H1 (cell line): ENCODE results near the gene MS4A7. TPM values are rescaled to one million over a fixed set of nuclear protein-coding genes. Genes with fewer than 3 reads are reported as not detected.

Source experiments
- BRCA1 ChIP-seq: IDR thresholded peaks from 2 replicates; pipeline ENCODE4 v1.6.1; 2012; ENCODE audit warnings: low read depth, low read length, improper control_type of control experiment
- RNF2 ChIP-seq: fragments of 200-900, 300-1000 bp; sonication (generic); IDR thresholded peaks from 2 replicates; pipeline ENCODE4 v1.7.1; 2016; ENCODE audit warnings: borderline replicate concordance, low read depth, mild to moderate bottlenecking, antibody characterized with exemption, low read length; ENCODE audit not compliant: poor library complexity, severe bottlenecking; ENCODE audit errors: missing control alignments
- TCF12 ChIP-seq: IDR thresholded peaks from 2 replicates; pipeline ENCODE4 v1.6.1; 2011; ENCODE audit warnings: low read depth, mild to moderate bottlenecking, low read length
- polyA plus RNA-seq, 7 experiments: library from polyadenylated mRNA; depleted of rRNA in 3 of 7; stranded (reverse) in 5 of 7; unstranded in 2 of 7; fragments of >200 nt in 5 of 7; fragments of 200-250 nt in 2 of 7; gene quantifications; 1 replicate in 5 of 7; 2 replicates in 1 of 7; 4 replicates in 1 of 7; pipeline versions ENCODE4 v1.2.1 to v1.2.3, GENCODE V29; 2011 to 2013; ENCODE audit warnings: missing spikeins in 2 of 7, mixed read lengths in 2 of 7
- total RNA-seq: library from RNA; stranded (reverse); fragmentation: NEBNext Ultra II Directional; extraction: Animal tissue kit (Norgen Biotek cat#: 25700); gene quantifications from 2 replicates; pipeline ENCODE4 v1.2.1, GENCODE V29; 2021

MS4A7 gene
- total and polyA plus RNA-seq, 2 of the 8 experiments (the other 6 are each of a cell fraction or from before 2014, with no cell fraction given): not detected

- TF ChIP-seq BRCA1 (no peak), TCF12 (no peak), RNF2 (no peak)
These were observed 45.5 kb upstream of the MS4A7 start (continued) for GRCh38 chr11:60332846-60333245.
